ENCODE results near the gene MAP3K12. TPM values are rescaled to one million over a fixed set of nuclear protein-coding genes. Genes with fewer than 3 reads are reported as not detected.

The MAP3K12 gene
- total RNA-seq, 2 experiments from 2014 or later: 7.2 to 13.4 TPM

DNA sequence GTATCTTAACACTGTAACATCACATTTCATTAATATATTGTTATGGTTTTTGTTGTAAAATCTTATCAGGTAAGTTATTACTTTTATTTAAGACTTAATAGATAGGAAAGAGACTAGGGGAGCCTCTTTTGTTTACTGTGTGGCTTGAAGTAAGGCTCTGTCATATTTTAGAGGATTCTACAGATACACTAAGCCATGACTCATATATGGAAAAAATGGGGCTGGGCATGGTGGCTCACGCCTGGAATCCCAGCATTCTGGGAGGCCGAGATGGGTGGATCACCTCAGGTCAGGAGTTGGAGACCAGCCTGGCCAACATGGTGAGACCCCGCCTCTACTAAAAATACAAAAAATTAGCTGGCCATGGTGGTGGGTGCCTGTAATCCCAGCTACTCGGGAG lies 31.7 kb upstream of the MAP3K12 start:
- DNase-seq (ENCODE audit: low spot score): no peak
- TF ChIP-seq, protein P1, sequence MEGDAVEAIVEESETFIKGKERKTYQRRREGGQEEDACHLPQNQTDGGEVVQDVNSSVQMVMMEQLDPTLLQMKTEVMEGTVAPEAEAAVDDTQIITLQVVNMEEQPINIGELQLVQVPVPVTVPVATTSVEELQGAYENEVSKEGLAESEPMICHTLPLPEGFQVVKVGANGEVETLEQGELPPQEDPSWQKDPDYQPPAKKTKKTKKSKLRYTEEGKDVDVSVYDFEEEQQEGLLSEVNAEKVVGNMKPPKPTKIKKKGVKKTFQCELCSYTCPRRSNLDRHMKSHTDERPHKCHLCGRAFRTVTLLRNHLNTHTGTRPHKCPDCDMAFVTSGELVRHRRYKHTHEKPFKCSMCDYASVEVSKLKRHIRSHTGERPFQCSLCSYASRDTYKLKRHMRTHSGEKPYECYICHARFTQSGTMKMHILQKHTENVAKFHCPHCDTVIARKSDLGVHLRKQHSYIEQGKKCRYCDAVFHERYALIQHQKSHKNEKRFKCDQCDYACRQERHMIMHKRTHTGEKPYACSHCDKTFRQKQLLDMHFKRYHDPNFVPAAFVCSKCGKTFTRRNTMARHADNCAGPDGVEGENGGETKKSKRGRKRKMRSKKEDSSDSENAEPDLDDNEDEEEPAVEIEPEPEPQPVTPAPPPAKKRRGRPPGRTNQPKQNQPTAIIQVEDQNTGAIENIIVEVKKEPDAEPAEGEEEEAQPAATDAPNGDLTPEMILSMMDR (conservative IDR thresholded peaks at IDR 0.05; ENCODE audit: low read length): no peak
- no peak for TF ChIP-seq EZH2phosphoT487 (IDR thresholded peaks at IDR 0.05; ENCODE audit: borderline replicate concordance, low read depth, low read length)
- POLR2A ChIA-PET: interaction anchor here (0.7 kb wide), 1 partner anchor 28 kb away, joined by 5 read pairs; no protein-coding TSS in a partner anchor
- no peaks in the 10 kb centered on the region for H3K9me2 ChIP-seq (ENCODE audit: insufficient read depth, low read length)
- no peak overlapping the region for H3K4me2 ChIP-seq (ENCODE audit: low read length)
- CTCF ChIA-PET (ENCODE audit: unreplicated experiment): interaction anchor here (0.7 kb wide), 1 partner anchor 107 kb away, joined by 5 read pairs; no protein-coding TSS in a partner anchor
- H3K79me2 ChIP-seq (ENCODE audit: insufficient read depth, low read depth, low read length): no peaks in the 10 kb centered on the region
- intact Hi-C loops (cut with micrococcal nuclease; ENCODE audit: unreplicated experiment): no loop called here
- H4K20me1 ChIP-seq (ENCODE audit: insufficient read depth, low read length): no peaks in the 10 kb centered on the region
- H3K36me3 ChIP-seq (ENCODE audit: insufficient read depth, low read length): peaks cover 47% of the 10 kb centered on the region
- no peaks in the 10 kb centered on the region for H3K9me3 ChIP-seq (ENCODE audit: low read length)
- H3K4me1 ChIP-seq (ENCODE audit: insufficient read depth, low read length, poor library complexity, severe bottlenecking): no peaks in the 10 kb centered on the region
- no TSS peak for BruUV-seq (replicated peaks)
- H3K27ac ChIP-seq (ENCODE audit: low read depth, low read length, poor library complexity, severe bottlenecking): no peak overlapping the region
- no peak overlapping the region for H2AFZ ChIP-seq (ENCODE audit: low read length)
- no peak overlapping the region for H3K4me3 ChIP-seq (ENCODE audit: low read depth, low read length, poor library complexity, severe bottlenecking)

DNA sequence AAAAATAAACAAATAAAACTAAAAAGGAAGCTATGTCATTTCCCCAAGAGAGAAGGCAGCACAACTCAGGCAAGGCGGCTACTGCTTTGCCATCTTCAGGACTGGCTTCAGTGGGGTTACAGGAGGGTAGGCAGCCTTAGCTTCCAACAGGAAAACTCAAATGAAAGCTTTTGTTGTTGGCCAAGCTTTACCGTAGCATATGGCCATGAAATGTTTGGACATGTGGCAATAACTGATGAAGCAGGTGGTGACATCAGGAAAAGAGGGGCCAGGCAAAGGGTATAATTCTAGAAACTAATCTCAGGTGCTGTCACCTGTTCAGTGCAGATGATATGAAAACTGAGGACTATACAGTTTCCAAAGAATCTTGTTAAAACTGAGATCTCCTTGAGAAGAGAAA lies 30.8 kb upstream of the MAP3K12 start:
- Histone ChIP-seq H3K79me2 (ENCODE audit: insufficient read depth, low read depth, low read length) (no peaks in the 10 kb centered on the region), H3K4me3 (ENCODE audit: low read depth, low read length, poor library complexity, severe bottlenecking) (no peak overlapping the region), H2AFZ (ENCODE audit: low read length) (no peak overlapping the region), H3K27ac (ENCODE audit: low read depth, low read length, poor library complexity, severe bottlenecking) (no peak overlapping the region), H3K4me1 (ENCODE audit: insufficient read depth, low read length, poor library complexity, severe bottlenecking) (no peaks in the 10 kb centered on the region), H3K9me2 (ENCODE audit: insufficient read depth, low read length) (no peaks in the 10 kb centered on the region), H3K4me2 (ENCODE audit: low read length) (no peak overlapping the region), H4K20me1 (ENCODE audit: insufficient read depth, low read length) (no peaks in the 10 kb centered on the region), H3K9me3 (ENCODE audit: low read length) (no peaks in the 10 kb centered on the region), H3K36me3 (ENCODE audit: insufficient read depth, low read length) (peaks cover 46% of the 10 kb centered on the region)
- intact Hi-C loops (cut with micrococcal nuclease; ENCODE audit: unreplicated experiment): no loop called here
- no TSS peak for BruUV-seq (replicated peaks)
- POLR2A ChIA-PET: interaction anchor here (0.6 kb wide), 1 partner anchor 62 kb away, joined by 3 read pairs; no protein-coding TSS in a partner anchor
- TF ChIP-seq EZH2phosphoT487 (IDR thresholded peaks at IDR 0.05; ENCODE audit: borderline replicate concordance, low read depth, low read length): no peak
- TF ChIP-seq, protein P1 (conservative IDR thresholded peaks at IDR 0.05; ENCODE audit: low read length): no peak
- CTCF ChIA-PET (ENCODE audit: unreplicated experiment): no interaction called here
- DNase-seq (ENCODE audit: low spot score): no peak

DNA sequence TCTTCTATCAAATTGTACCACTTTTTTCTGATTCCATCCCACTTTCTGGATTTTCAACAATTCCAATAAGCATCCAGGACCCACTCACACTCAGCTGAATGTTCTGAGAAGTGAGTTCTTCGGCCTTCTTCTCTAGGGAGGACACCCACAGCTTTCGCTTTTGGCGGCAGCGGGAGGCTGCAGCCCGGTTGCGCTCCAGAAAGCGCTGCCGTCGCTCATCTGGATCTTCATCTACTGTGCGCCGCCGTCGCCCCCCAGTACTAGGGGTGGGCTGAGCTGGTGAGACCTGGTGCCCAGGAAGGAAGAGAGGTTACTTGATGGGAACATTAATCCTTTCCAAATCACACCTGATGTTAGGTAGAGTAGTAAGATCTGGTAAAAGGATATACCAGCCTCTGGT lies 25.2 kb upstream of the MAP3K12 start:
- intact Hi-C loops (cut with micrococcal nuclease; ENCODE audit: unreplicated experiment): no loop called here
- POLR2A ChIA-PET: interaction anchor here (1.0 kb wide), 1 partner anchor 9 kb away, joined by 3 read pairs; no protein-coding TSS in a partner anchor
- CTCF ChIA-PET (ENCODE audit: unreplicated experiment): no interaction called here

More for the DNA sequence above, 25.2 kb upstream of the MAP3K12 start:
- H3K79me2 ChIP-seq (ENCODE audit: insufficient read depth, low read depth, low read length): no peaks in the 10 kb centered on the region
- no peaks in the 10 kb centered on the region for H3K9me2 ChIP-seq (ENCODE audit: insufficient read depth, low read length)
- H3K36me3 ChIP-seq (ENCODE audit: insufficient read depth, low read length): peaks cover 42% of the 10 kb centered on the region
- no peak overlapping the region for H3K27ac ChIP-seq (ENCODE audit: low read depth, low read length, poor library complexity, severe bottlenecking)
- no peaks in the 10 kb centered on the region for H3K9me3 ChIP-seq (ENCODE audit: low read length)
- H4K20me1 ChIP-seq (ENCODE audit: insufficient read depth, low read length): no peaks in the 10 kb centered on the region
- H3K4me2 ChIP-seq (ENCODE audit: low read length): no peak overlapping the region
- no TSS peak for BruUV-seq (replicated peaks)
- no peak for DNase-seq (ENCODE audit: low spot score)
- H3K4me1 ChIP-seq (ENCODE audit: insufficient read depth, low read length, poor library complexity, severe bottlenecking): no peaks in the 10 kb centered on the region
- no peak for TF ChIP-seq EZH2phosphoT487 (IDR thresholded peaks at IDR 0.05; ENCODE audit: borderline replicate concordance, low read depth, low read length)
- TF ChIP-seq, protein P1 (conservative IDR thresholded peaks at IDR 0.05; ENCODE audit: low read length): no peak
- H2AFZ ChIP-seq (ENCODE audit: low read length): no peak overlapping the region
- no peak overlapping the region for H3K4me3 ChIP-seq (ENCODE audit: low read depth, low read length, poor library complexity, severe bottlenecking)
